HG03139 (cell line): ENCODE data around the gene USPL1.

Experiments used
- ATAC-seq: cut with Tn5 transposase; IDR thresholded peaks from one replicate; pipeline ENCODE4 v1.9.1; 2021; ENCODE audit not compliant: unreplicated experiment

Gene USPL1

GRCh38 chr13:30696278-30697176, 78.8 kb downstream of the USPL1 start:
- no peak for ATAC-seq

- ATAC-seq: no peak
These were observed 79.6 kb downstream of the USPL1 start for GRCh38 chr13:30697177-30697953.

- no peak for ATAC-seq
These were observed 80.3 kb downstream of the USPL1 start for GRCh38 chr13:30697996-30698401.

DNA sequence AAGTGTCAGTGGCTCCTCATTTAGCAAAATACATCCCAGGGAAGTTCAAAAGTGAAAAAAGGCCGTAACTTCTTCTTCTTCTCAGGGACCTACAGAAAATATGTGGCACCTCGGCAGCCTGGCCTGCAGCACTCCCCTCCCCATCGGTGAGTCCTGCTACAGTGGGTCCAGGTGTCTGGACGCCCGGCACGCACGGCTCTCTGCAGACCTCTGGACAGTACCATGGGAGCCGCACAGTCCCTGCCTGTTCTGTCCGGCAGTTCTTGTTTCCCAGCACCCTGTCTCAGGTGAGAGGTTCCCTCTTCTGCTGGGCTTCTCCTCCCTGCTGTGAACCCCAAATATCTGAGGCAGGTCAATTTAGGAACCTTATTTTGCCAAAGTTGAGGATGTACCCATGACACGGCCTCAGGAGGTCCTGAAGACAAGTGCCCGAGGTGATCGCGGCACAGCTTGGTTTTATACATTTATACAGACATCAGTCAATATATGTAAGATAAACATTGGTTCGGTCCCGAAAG, 80.8 kb downstream of the USPL1 start:
- ATAC-seq: no peak

DNA sequence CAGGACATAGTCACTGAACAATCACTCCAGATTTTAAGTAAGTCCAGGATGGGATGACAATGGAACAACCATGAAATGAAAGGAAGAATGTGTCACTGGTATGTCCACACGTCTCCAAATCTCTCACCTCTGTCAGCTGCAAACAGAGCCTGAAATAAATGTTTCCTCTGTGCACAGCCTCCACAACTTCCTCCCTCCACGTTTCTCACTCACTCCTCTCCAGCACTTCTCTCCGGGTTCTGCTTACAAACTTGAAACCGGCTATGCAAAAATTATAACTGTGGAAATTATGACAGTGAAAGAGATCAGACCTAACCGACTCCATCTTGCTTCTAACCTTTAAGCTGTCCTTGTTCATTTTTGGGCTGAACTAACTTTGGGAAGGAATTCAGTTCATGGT, 82.6 kb downstream of the USPL1 start:
- no peak for ATAC-seq

GRCh38 chr13:30702006-30702405, 84.3 kb downstream of the USPL1 start:
- ATAC-seq: no peak

DNA sequence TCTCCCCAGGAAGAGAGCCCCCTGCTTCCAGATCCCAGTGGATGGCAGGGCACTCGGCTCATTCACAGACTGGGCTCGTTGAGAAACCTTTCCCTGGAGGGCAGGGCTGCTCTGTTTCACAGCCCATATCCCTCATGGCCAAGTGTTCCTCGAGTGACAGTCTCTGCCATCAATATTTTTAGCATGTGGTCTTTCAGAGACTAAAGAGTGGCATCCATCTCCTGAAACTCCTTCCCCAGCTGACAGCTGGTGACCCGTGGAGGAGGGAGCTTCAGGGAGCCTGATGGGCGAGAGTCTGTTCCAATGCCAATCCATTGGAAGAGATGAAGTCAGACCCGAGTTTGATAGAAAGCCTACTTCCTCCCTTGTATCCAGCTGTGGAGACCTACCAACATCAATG, 86.9 kb downstream of the USPL1 start:
- ATAC-seq: no peak

DNA sequence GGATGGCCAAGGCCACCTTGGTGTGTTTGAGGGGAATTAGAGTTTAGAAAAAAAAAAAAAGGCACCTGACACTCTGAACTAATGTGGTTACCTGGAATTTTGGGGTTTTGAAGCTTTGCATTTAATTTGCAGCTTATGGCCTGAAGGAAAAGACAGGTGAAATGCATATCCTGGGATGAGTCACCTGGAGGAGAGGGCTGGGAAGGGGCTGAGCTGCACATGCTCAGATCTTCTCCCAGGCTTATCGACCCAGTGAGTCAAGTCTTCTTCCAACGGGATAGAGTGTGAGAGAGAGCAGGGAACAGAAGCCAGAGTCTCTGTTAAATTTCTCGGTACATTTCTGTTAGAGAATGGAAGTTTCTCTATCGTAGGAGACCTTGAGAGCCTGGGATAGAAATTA, 88.0 kb downstream of the USPL1 start:
- ATAC-seq: no peak

- ATAC-seq: no peak
These were observed 90.8 kb downstream of the USPL1 start for GRCh38 chr13:30708541-30708940.
